Subcutaneous abdominal adipose tissue (tissue), 5 donors: ENCODE data around the gene FES.

Source experiments
- H3K27ac ChIP-seq: one replicate; pipeline ENCODE4 v1.7.0; 2013; ENCODE audit warnings: low read depth, mild to moderate bottlenecking, inconsistent platforms, low read length, moderate library complexity
- H3K27me3 ChIP-seq, 5 donors: one replicate each; pipeline ENCODE4 v1.7.0; 2013; ENCODE audit warnings: low read length in 5 of 5, inconsistent platforms in 1 of 5; ENCODE audit not compliant: control insufficient read depth in 5 of 5, insufficient read depth in 4 of 5
- H3K36me3 ChIP-seq, 5 donors: one replicate each; pipeline ENCODE4 v1.7.0; 2013; ENCODE audit warnings: low read length in 5 of 5; ENCODE audit not compliant: control insufficient read depth in 5 of 5, insufficient read depth in 5 of 5
- H3K4me1 ChIP-seq, 5 donors: one replicate each; pipeline ENCODE4 v1.7.0; 2013; ENCODE audit warnings: low read length in 5 of 5, mild to moderate bottlenecking in 3 of 5, moderate library complexity in 1 of 5; ENCODE audit not compliant: control insufficient read depth in 5 of 5, insufficient read depth in 5 of 5
- H3K4me3 ChIP-seq, 5 donors: one replicate each; pipeline ENCODE4 v1.7.0; 2013; ENCODE audit warnings: low read length in 5 of 5, low read depth in 1 of 5
- H3K9ac ChIP-seq, 5 donors: one replicate each; pipeline ENCODE4 v1.7.0; 2013; ENCODE audit warnings: low read length in 5 of 5, mild to moderate bottlenecking in 4 of 5, moderate library complexity in 3 of 5
- H3K9me3 ChIP-seq, 5 donors: one replicate each; pipeline ENCODE4 v1.7.0; 2013; ENCODE audit warnings: low read length in 5 of 5; ENCODE audit not compliant: control insufficient read depth in 5 of 5
- donor health status: healthy.
- donor health status: healthy.
- donor health status: healthy.
- donor health status: healthy.
- donor health status: healthy.

Gene FES

GRCh38 chr15:90860942-90861675 is 23.2 kb upstream of the FES start:
- no peaks in the 10 kb centered on the region for H3K36me3 ChIP-seq
- no peak overlapping the region for H3K4me3 ChIP-seq
- H3K27ac ChIP-seq: no peak overlapping the region
- no peaks in the 10 kb centered on the region for H3K27me3 ChIP-seq
- peaks cover 0 to 41% (median 22%) of the 10 kb centered on the region in 5 donors for H3K4me1 ChIP-seq
- no peak overlapping the region for H3K9ac ChIP-seq
- H3K9me3 ChIP-seq: no peaks in the 10 kb centered on the region

- H3K27me3 ChIP-seq: no peaks in the 10 kb centered on the region
- H3K4me3 ChIP-seq: no peak overlapping the region
- no peaks in the 10 kb centered on the region for H3K9me3 ChIP-seq
- H3K4me1 ChIP-seq: peaks cover 0 to 49% (median 34%) of the 10 kb centered on the region in 5 donors
- H3K36me3 ChIP-seq: no peaks in the 10 kb centered on the region
- peak overlapping the region; percentile 83 for H3K27ac ChIP-seq
- H3K9ac ChIP-seq: peak overlapping the region in 1 of 5 donors; percentile 57
Observed at GRCh38 chr15:90862487-90862886, 21.8 kb upstream of the FES start.

- peak overlapping the region in 4 of 5 donors; percentile 7 to 57 (median 36) for H3K9ac ChIP-seq
- H3K27ac ChIP-seq: peak overlapping the region; percentile 83
Observed at GRCh38 chr15:90862964-90863778, 21.1 kb upstream of the FES start.

GRCh38 chr15:90863987-90864386 is 20.3 kb upstream of the FES start:
- Histone ChIP-seq H3K4me3 (no peak overlapping the region), H3K27me3 (no peaks in the 10 kb centered on the region), H3K9me3 (no peaks in the 10 kb centered on the region), H3K4me1 (peaks cover 1 to 61% (median 48%) of the 10 kb centered on the region in 5 donors), H3K9ac (peak overlapping the region in 2 of 5 donors; percentile 32 to 36), H3K36me3 (no peaks in the 10 kb centered on the region), H3K27ac (peak overlapping the region; percentile 83)

More at GRCh38 chr15:90862964-90863778, 21.1 kb upstream of the FES start:
- Histone ChIP-seq H3K4me1 (peaks cover 0 to 53% (median 40%) of the 10 kb centered on the region in 5 donors), H3K9me3 (no peaks in the 10 kb centered on the region), H3K4me3 (no peak overlapping the region), H3K27me3 (no peaks in the 10 kb centered on the region), H3K36me3 (no peaks in the 10 kb centered on the region)

- Histone ChIP-seq H3K9me3 (no peaks in the 10 kb centered on the region), H3K9ac (no peak overlapping the region), H3K4me1 (peaks cover 6 to 63% (median 50%) of the 10 kb centered on the region in 5 donors), H3K27ac (no peak overlapping the region), H3K36me3 (no peaks in the 10 kb centered on the region), H3K4me3 (no peak overlapping the region), H3K27me3 (no peaks in the 10 kb centered on the region)
Observed at GRCh38 chr15:90864507-90864906, 19.8 kb upstream of the FES start.

- H3K27me3 ChIP-seq: no peaks in the 10 kb centered on the region
- no peaks in the 10 kb centered on the region for H3K9me3 ChIP-seq
- H3K27ac ChIP-seq: no peak overlapping the region
- no peak overlapping the region for H3K9ac ChIP-seq
- peaks cover 14 to 71% (median 57%) of the 10 kb centered on the region in 5 donors for H3K4me1 ChIP-seq
- H3K36me3 ChIP-seq: no peaks in the 10 kb centered on the region
- no peak overlapping the region for H3K4me3 ChIP-seq
Observed at GRCh38 chr15:90865702-90866101, 18.6 kb upstream of the FES start.

- H3K27ac ChIP-seq: no peak overlapping the region
- no peak overlapping the region for H3K4me3 ChIP-seq
- H3K9ac ChIP-seq: no peak overlapping the region
- H3K36me3 ChIP-seq: no peaks in the 10 kb centered on the region
- H3K9me3 ChIP-seq: no peaks in the 10 kb centered on the region
- H3K4me1 ChIP-seq: peaks cover 14 to 71% (median 60%) of the 10 kb centered on the region in 5 donors
- H3K27me3 ChIP-seq: no peaks in the 10 kb centered on the region
Observed at GRCh38 chr15:90866161-90866715, 18.1 kb upstream of the FES start.

GRCh38 chr15:90866800-90867199 is 17.5 kb upstream of the FES start:
- no peak overlapping the region for H3K9ac ChIP-seq
- no peaks in the 10 kb centered on the region for H3K27me3 ChIP-seq

GRCh38 chr15:90868261-90868689 is 16.0 kb upstream of the FES start, which contains the start of gene FURIN:
Gene FURIN, plus strand, starts transcription at chr15:90868588. Its CDS starts 7,153 bp downstream, at chr15:90875741.
- Histone ChIP-seq H3K4me1 (peaks cover 16 to 66% (median 64%) of the 10 kb centered on the region in 5 donors), H3K36me3 (no peaks in the 10 kb centered on the region), H3K9ac (peak within 1 kb of the TSS; percentile 4 to 92 (median 51)), H3K27ac (peak within 1 kb of the TSS; percentile 100), H3K27me3 (no peaks in the 10 kb centered on the region), H3K4me3 (peak within 1 kb of the TSS in 1 of 5 donors; percentile 17), H3K9me3 (no peaks in the 10 kb centered on the region)

More at GRCh38 chr15:90866800-90867199, 17.5 kb upstream of the FES start:
- Histone ChIP-seq H3K4me1 (peaks cover 14 to 66% (median 60%) of the 10 kb centered on the region in 5 donors), H3K9me3 (no peaks in the 10 kb centered on the region), H3K27ac (no peak overlapping the region), H3K36me3 (no peaks in the 10 kb centered on the region), H3K4me3 (no peak overlapping the region)
